IMR-90 (cell line): ENCODE results near the gene CTIF. TPM values are rescaled to one million over a fixed set of nuclear protein-coding genes. Genes with fewer than 3 reads are reported as not detected.

ENCODE experiments used
- ATAC-seq: fragments of 200-7000 bp; cut with Tn5 transposase; 2 replicates; pipeline ENCODE4 v1.9.1; 2020; ENCODE audit warnings: low read depth, mild to moderate bottlenecking, moderate library complexity
- BruUV-seq: library from RNA; stranded (reverse); fragments of 400-500 nt; replicated peaks from 2 replicates; lab custom pipeline; 2021; lab: Mats Ljungman, UMichigan
- CTCF ChIA-PET: fragments of 300-600 bp; formaldehyde crosslinking; extraction: SDS; loops from one replicate; lab custom pipeline; 2021; ENCODE audit warnings: antibody characterized with exemption; lab: Yijun Ruan, JAX
- POLR2A ChIA-PET: fragments of 300-600 bp; sonication (Branson Sonifier 250); formaldehyde crosslinking; loops from one replicate; lab custom pipeline; 2022; ENCODE audit warnings: antibody characterized with exemption; ENCODE audit not compliant: unreplicated experiment; lab: Charles Lee
- DNase-seq: peaks from one replicate; pipeline ENCODE4 v3.0.0; 2013
- H2AFZ ChIP-seq: replicated peaks from 2 replicates; pipeline ENCODE3; 2013; ENCODE audit warnings: low read length, mild to moderate bottlenecking; ENCODE audit not compliant: poor library complexity
- H2AK5ac ChIP-seq: 2 replicates; pipeline ENCODE4 v1.6.1; 2013; ENCODE audit warnings: low read depth, low read length, inconsistent platforms
- H2AK9ac ChIP-seq: replicated peaks from 2 replicates; pipeline ENCODE3; 2013; ENCODE audit warnings: mild to moderate bottlenecking, low read depth, low read length, moderate library complexity; ENCODE audit not compliant: poor library complexity
- H2BK120ac ChIP-seq: 2 replicates; pipeline ENCODE4 v1.6.1; 2013; ENCODE audit warnings: low read depth, low read length, inconsistent platforms
- H2BK15ac ChIP-seq: 3 replicates; pipeline ENCODE4 v1.6.1; 2013; ENCODE audit warnings: low read depth, low read length, inconsistent platforms
- H2BK20ac ChIP-seq: 2 replicates; pipeline ENCODE4 v1.6.1; 2013; ENCODE audit warnings: low read depth, mild to moderate bottlenecking, inconsistent platforms, low read length, moderate library complexity
- H2BK5ac ChIP-seq: 2 replicates; pipeline ENCODE4 v1.6.1; 2013; ENCODE audit warnings: mild to moderate bottlenecking, low read depth, low read length, inconsistent platforms; ENCODE audit not compliant: poor library complexity, severe bottlenecking
- H3K14ac ChIP-seq: replicated peaks from 2 replicates; pipeline ENCODE4 v1.6.1; 2013; ENCODE audit warnings: low read depth, low read length, inconsistent platforms
- H3K18ac ChIP-seq: 2 replicates; pipeline ENCODE4 v1.6.1; 2013; ENCODE audit warnings: low read depth, low read length, control low read depth
- H3K23ac ChIP-seq: 2 replicates; pipeline ENCODE4 v1.6.1; 2013; ENCODE audit warnings: low read depth, low read length, inconsistent platforms
- H3K27ac ChIP-seq: 2 replicates; pipeline ENCODE4 v1.5.1; 2013; ENCODE audit warnings: mild to moderate bottlenecking, control low read depth, low read length; ENCODE audit not compliant: insufficient read depth
- H3K27me3 ChIP-seq: 2 replicates; pipeline ENCODE4 v1.6.1; 2013; ENCODE audit warnings: low read length; ENCODE audit not compliant: control insufficient read depth, insufficient read depth
- H3K36me3 ChIP-seq: 2 replicates; pipeline ENCODE4 v1.6.1; 2013; ENCODE audit warnings: low read length, mixed read lengths; ENCODE audit not compliant: control insufficient read depth, insufficient read depth
- H3K4ac ChIP-seq: 2 replicates; pipeline ENCODE4 v1.6.1; 2013; ENCODE audit warnings: low read depth, low read length, inconsistent platforms
- H3K4me1 ChIP-seq: 2 replicates; pipeline ENCODE4 v1.6.1; 2013; ENCODE audit warnings: low read length, mixed read lengths; ENCODE audit not compliant: control insufficient read depth, insufficient read depth
- H3K4me2 ChIP-seq: 2 replicates; pipeline ENCODE4 v1.6.1; 2013; ENCODE audit warnings: low read depth, mild to moderate bottlenecking, control low read depth, low read length, moderate library complexity
- H3K4me3 ChIP-seq: 2 replicates; pipeline ENCODE4 v1.5.1; 2013; ENCODE audit warnings: low read depth, mild to moderate bottlenecking, control low read depth, low read length, moderate library complexity; ENCODE audit not compliant: insufficient read depth
- H3K56ac ChIP-seq: 2 replicates; pipeline ENCODE4 v1.6.1; 2013; ENCODE audit warnings: low read length, inconsistent platforms; ENCODE audit not compliant: insufficient read depth; ENCODE audit errors: extremely low read depth
- H3K79me1 ChIP-seq, 2 experiments: 2 replicates each; pipeline ENCODE4 v1.6.1; 2013; ENCODE audit warnings: low read length in 2 of 2, inconsistent platforms in 1 of 2, low read depth in 1 of 2
- H3K9ac ChIP-seq: 2 replicates; pipeline ENCODE4 v1.6.1; 2013; ENCODE audit warnings: low read depth, low read length, control low read depth
- H3K9me1 ChIP-seq: 2 replicates; pipeline ENCODE4 v1.6.1; 2013; ENCODE audit warnings: low read length, inconsistent platforms; ENCODE audit not compliant: insufficient read depth
- H3K9me3 ChIP-seq: 2 replicates; pipeline ENCODE4 v1.6.1; 2013; ENCODE audit warnings: low read length; ENCODE audit not compliant: control insufficient read depth, insufficient read depth
- H4K20me1 ChIP-seq: 2 replicates; pipeline ENCODE4 v1.6.1; 2013; ENCODE audit warnings: low read length, inconsistent platforms; ENCODE audit not compliant: insufficient read depth
- H4K5ac ChIP-seq: 2 replicates; pipeline ENCODE4 v1.6.1; 2013; ENCODE audit warnings: mild to moderate bottlenecking, low read depth, low read length, control low read depth
- H4K8ac ChIP-seq, 2 experiments: 2 replicates each; pipeline ENCODE4 v1.6.1; 2013; ENCODE audit warnings: low read depth in 2 of 2, low read length in 2 of 2, control low read depth in 1 of 2, inconsistent platforms in 1 of 2
- H4K91ac ChIP-seq: 2 replicates; pipeline ENCODE4 v1.6.1; 2013; ENCODE audit warnings: low read depth, low read length, inconsistent platforms; ENCODE audit not compliant: insufficient read depth
- CHD1 ChIP-seq: IDR thresholded peaks from 2 replicates; pipeline ENCODE4 v1.6.1; 2012; ENCODE audit warnings: low read depth, low read length, improper control_type of control experiment
- ELK1 ChIP-seq: fragments of 150-350 bp; IDR thresholded peaks from 2 replicates; pipeline ENCODE4 v1.6.1; 2016; ENCODE audit warnings: low read depth, mild to moderate bottlenecking, low read length, moderate library complexity, borderline replicate concordance
- RCOR1 ChIP-seq: IDR thresholded peaks from 2 replicates; pipeline ENCODE4 v1.6.1; 2012; ENCODE audit warnings: mild to moderate bottlenecking, low read length, improper control_type of control experiment; ENCODE audit not compliant: insufficient replicate concordance
- SMC3 ChIP-seq: fragments of 150-350 bp; IDR thresholded peaks from 2 replicates; pipeline ENCODE4 v1.6.1; 2016; ENCODE audit warnings: low read depth, mild to moderate bottlenecking, antibody characterized with exemption, low read length, moderate library complexity
- WGBS, 2 experiments: methylation state at CpG; one replicate each; pipeline versions ENCODE4 v1.1.5 to v1.1.7; 2013; ENCODE audit warnings: missing lambda C conversion rate in 2 of 2; ENCODE audit not compliant: insufficient read length in 1 of 2; ENCODE audit errors: extremely low coverage in 2 of 2; 5-methylcytosine and 5-hydroxymethylcytosine counted together
- dilution Hi-C: fragments of 300-500 bp; cut with HindIII; formaldehyde crosslinking; loops from one replicate; pipeline ENCODE4 v1.14.3; 2018; ENCODE audit warnings: low sequenced_read_pairs; ENCODE audit not compliant: unreplicated experiment
- in situ Hi-C: fragments of 300-500 bp; cut with MboI; formaldehyde crosslinking; loops from 3 replicates; pipeline ENCODE4 v1.14.3; 2019; ENCODE audit warnings: low sequenced_read_pairs, inconsistent platforms, mixed read lengths
- intact Hi-C: fragments of 100-400 bp; cut with micrococcal nuclease; formaldehyde crosslinking; loops from 2 replicates; pipeline ENCODE4 v1.10.0; 2022
- polyA plus RNA-seq, 3 experiments: library from polyadenylated mRNA; depleted of rRNA; stranded (reverse); fragments of >200 nt; gene quantifications; 2 replicates each; pipeline ENCODE4 v1.2.3, GENCODE V29; 2012; ENCODE audit warnings: low replicate concordance in 1 of 3
- total RNA-seq: library from RNA; depleted of rRNA; stranded (reverse); fragments of >200 nt; gene quantifications from 2 replicates; pipeline ENCODE4 v1.2.3, GENCODE V29; 2012

Gene CTIF
- total and polyA plus RNA-seq, 2 of the 4 experiments (the other 2 are of a cell fraction) = 25.1 to 57.0 TPM

- no peak for TF ChIP-seq ELK1
- no peak for TF ChIP-seq CHD1
Observed at GRCh38 chr18:48827291-48828193, 288.7 kb downstream of the CTIF start (continued).

GRCh38 chr18:48828194-48828545 is 289.3 kb downstream of the CTIF start:
- Histone ChIP-seq H2BK20ac (no peak overlapping the region), H3K27ac (no peak overlapping the region), H3K36me3 (peaks cover 6% of the 10 kb centered on the region; the same call in 1 of the 2 replicates), H3K4me1 (peaks cover 32% of the 10 kb centered on the region), H4K20me1 (peaks cover 11% of the 10 kb centered on the region; the same call in 1 of the 2 replicates), H2AK5ac (0 out of 2 replicates have a peak overlapping the region, but pooled peaks have one; percentile 17), H2BK120ac (no peak overlapping the region), H2AFZ (no peak overlapping the region), H3K9ac (no peak overlapping the region), H2AK9ac (no peak overlapping the region), H3K18ac (no peak overlapping the region), H4K8ac (no peak overlapping the region; a peak in 1 of 4 replicates), H3K27me3 (no peaks in the 10 kb centered on the region), H3K4ac (peak overlapping the region; percentile 2; the same call in 1 of the 2 replicates), H3K79me1 (peaks cover 18 to 86% of the 10 kb centered on the region in 2 experiments), H2BK5ac (no peak overlapping the region), H3K4me3 (no peak overlapping the region), H2BK15ac (no peak overlapping the region; the same call in 2 of the 3 replicates), H4K5ac (no peak overlapping the region), H3K14ac (no peak overlapping the region; the same call in 1 of the 2 replicates), H3K4me2 (peak overlapping the region; percentile 64; the same call in 1 of the 2 replicates), H4K91ac (no peak overlapping the region), H3K56ac (0 out of 2 replicates have a peak overlapping the region, but pooled peaks have one; percentile 4), H3K9me1 (peaks cover 27% of the 10 kb centered on the region), H3K9me3 (no peaks in the 10 kb centered on the region), H3K23ac (peak overlapping the region; percentile 37; the same call in 1 of the 2 replicates)
- dilution Hi-C loops = no loop called here
- POLR2A ChIA-PET = no interaction called here
- BruUV-seq = no TSS peak
- intact Hi-C loops = loop anchor here (5.0 kb wide), 2 partner anchors 114 to 151 kb away; no protein-coding TSS in a partner anchor
- TF ChIP-seq SMC3 (no peak), RCOR1 (no peak)
- in situ Hi-C loops = no loop called here
- no peak for DNase-seq
- CTCF ChIA-PET = interaction anchor here (1.1 kb wide), 1 partner anchor 113 kb away, joined by 4 read pairs; no protein-coding TSS in a partner anchor
- no peak for ATAC-seq
- no CpG with 5 or more reads among the region's 3 CpGs for WGBS, 2 experiments
